Fibroblast of lung (primary cell): ENCODE results near the gene LITAFD.

Experiments used
- EZH2 ChIP-seq: IDR thresholded peaks from 2 replicates; pipeline ENCODE4 v1.5.1; 2012; ENCODE audit warnings: low read length, control low read depth, mild to moderate bottlenecking; ENCODE audit errors: missing control alignments
- TF ChIP-seq, protein P1 (sequence below), 2 donors: IDR thresholded peaks in 1 of 2; conservative IDR thresholded peaks in 1 of 2; 1 replicate in 1 of 2; 2 replicates in 1 of 2; pipeline ENCODE4 v1.5.1; 2011 to 2012; ENCODE audit warnings: low read length in 2 of 2, control low read depth in 1 of 2, inconsistent platforms in 1 of 2, low read depth in 1 of 2, mild to moderate bottlenecking in 1 of 2

DNA sequence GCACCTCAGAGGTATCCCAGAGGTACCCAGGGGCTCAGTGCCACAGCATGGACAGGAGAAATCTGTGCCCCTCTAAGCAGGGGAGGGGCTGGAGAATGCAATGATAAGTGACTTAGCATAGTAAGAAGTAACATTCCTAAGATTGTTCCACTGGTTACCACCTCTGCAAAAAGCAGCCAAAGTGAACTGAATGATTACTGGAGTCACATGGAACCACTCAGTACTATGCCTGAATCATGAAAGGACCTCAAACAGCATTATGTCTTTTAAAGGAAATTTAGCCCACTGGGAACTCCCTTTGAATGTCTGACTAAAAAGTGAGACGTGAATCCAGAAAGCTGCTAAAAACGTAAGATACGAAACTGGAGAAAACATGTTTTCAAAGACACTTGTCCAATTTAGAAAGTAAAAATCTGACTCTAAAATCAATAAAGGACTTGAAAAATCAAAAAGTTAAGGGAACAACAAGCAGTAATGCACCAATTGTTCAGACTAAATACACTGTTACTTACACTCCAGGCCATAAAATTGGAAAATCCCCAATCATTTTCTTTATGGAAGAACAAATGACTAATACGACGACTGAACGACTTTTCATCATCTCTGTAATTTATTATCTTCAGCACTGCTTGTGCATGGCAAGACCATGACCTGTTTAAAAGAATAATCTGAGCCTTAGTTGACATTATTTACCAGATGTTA lies 38.6 kb downstream of the LITAFD start:
- TF ChIP-seq, protein P1, sequence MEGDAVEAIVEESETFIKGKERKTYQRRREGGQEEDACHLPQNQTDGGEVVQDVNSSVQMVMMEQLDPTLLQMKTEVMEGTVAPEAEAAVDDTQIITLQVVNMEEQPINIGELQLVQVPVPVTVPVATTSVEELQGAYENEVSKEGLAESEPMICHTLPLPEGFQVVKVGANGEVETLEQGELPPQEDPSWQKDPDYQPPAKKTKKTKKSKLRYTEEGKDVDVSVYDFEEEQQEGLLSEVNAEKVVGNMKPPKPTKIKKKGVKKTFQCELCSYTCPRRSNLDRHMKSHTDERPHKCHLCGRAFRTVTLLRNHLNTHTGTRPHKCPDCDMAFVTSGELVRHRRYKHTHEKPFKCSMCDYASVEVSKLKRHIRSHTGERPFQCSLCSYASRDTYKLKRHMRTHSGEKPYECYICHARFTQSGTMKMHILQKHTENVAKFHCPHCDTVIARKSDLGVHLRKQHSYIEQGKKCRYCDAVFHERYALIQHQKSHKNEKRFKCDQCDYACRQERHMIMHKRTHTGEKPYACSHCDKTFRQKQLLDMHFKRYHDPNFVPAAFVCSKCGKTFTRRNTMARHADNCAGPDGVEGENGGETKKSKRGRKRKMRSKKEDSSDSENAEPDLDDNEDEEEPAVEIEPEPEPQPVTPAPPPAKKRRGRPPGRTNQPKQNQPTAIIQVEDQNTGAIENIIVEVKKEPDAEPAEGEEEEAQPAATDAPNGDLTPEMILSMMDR (conservative IDR thresholded peaks at IDR 0.05 in 1 of 2, IDR thresholded peaks at IDR 0.05 in 1 of 2; ENCODE audit: low read depth in 1 of 2, low read length in 2 of 2) = no peak
- no peak for TF ChIP-seq EZH2
